ENCODE measurements around the gene STAT1.

Gene STAT1

DNA sequence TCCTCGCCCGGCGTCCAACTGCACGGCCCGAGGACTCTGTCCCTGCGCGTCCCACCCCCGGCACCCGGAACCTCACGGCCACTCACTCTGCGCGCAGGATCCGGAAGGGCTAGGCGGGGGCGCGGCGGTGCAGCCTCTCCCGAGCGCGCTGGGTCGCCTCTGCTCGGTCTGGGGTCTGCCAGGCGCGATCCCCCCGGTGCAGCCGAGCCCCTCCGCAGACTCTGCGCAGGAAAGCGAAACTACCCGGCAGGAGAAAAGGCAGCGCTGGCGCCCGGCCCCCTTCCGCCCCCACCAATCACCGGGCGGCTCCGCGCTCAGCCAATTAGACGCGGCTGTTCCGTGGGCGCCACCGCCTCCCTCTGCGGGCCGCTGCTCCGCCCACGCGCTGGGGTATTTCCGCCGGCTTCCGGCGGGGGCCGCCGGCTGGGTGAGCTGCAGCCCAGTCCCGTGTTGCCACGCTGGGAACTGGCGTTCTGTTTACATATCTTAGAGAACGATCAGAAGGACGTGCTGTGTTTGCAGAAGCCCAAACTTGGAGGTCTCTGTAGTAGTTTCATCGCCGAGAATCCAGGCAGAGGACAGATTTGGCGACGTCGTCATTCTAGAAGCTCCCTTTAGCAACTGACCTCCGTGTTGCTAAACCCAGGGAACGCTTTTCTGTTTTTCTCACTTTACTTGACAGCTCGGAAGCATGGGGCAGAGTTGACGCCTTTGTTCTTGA, at the start of gene STAT1:
Gene STAT1 (minus strand): TSS at position 240 of the 721 bp plus-strand sequence. CDS start 4,168 bp downstream, outside the sequence.
- DNase-seq (ENCODE audit: low read depth in 3 of 3), result peak; percentile 96 to 98 (median 96)

DNA sequence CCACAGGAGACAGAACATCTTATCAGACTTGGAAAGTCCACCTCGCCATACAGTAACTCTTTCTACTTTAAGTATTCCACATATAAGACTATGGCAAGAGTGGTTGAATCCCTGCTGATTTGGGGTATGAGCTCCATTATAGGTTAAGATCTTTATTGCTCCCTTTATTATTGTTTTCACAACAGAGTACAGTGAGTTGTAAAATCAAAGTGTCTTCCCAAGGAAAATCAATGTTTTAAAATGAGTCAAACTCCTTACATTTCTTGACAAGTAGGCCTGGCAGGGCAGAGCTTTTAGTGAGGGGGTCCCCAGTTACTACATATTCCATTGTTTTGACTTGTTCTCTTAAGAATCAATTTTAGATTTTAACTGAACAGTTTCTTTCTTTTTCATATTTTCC, 49.6 kb upstream of the STAT1 start:
- no peak for DNase-seq (ENCODE audit: low read depth in 3 of 3)

DNA sequence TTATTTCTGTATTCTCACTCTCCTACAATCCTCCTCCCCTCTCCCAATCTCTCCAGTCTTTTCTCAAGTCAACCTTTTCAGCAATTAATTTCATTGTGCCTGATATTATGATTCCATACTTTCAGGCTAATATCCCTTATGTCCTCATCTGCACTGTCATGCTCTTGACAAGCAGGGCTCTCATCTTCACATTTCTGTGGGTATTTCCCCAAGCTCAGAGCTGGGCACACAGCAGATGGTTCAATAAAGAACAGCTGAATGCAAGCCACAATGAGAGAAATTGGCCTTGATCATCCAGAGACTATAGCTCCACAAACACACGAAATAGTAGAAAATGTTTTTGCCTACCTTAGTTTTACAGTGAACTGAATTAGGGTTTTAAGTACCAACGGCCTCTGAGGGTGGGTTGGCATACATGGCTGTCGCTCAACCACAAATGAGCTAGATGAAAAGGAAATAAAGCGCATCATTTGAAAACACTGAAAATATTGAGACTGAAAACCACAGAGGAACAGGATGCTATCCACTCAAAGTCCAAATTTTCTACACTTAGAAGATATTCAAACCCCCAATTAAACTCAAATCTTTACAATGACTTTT, 47.5 kb upstream of the STAT1 start:
- no peak for DNase-seq (ENCODE audit: low read depth in 3 of 3)

DNA sequence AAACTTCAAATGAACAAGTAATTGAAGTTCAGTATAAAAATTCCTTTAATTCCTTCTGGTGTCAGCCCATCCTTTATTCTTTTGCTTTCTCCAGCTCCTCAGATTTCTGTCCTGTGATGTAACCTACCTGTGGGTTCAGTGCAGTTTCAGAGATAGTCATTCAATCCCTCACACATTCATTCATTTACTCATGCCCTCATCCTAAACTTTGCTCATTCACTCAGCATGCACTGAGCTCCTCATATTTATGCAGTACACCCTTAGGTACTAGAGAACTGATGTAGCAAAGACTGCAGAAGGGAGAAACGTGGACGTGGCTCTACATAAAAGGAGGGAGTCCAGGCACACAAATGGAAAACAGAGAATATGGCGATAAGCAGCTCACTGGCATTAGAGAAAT, 45.3 kb upstream of the STAT1 start:
- no peak for DNase-seq (ENCODE audit: low read depth in 3 of 3)

DNA sequence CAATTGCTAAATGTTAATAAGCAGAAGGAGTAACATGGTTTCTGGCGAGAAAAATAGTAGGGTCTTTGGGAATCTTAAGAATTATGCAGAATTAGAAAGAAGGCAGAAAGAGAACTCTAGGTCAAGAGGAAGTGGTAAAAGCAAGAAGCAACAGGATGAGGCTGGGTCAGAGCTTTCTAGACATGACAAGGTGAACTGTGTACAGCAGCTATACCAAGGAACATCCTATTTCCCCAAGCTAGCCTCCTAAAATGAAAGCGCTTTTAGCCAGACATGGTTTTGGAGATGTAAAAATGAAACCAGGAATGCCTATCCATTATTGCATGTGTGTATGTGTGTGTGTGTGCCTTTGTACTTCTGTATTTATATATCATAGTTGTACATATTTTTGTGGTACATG, 42.3 kb upstream of the STAT1 start:
- no peak for DNase-seq (ENCODE audit: low read depth in 3 of 3)

DNA sequence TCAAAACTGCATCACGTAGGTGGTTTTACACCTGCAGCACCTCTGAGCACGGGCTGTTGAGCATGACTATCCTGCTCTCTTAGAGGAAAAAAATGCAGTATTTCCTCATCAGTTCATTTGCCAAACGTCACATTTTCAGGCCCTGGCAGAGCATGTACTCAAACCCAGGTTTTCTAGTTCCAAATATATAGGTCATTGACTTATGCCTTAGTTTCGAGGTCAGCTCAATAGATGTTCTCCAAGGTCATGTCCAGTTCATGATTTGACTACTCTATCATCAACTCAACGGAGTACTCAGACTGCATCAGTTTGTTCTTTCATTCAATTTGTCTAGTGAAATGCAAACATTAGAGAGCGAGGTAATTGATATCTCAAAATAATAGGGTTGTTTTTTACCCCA, 39.3 kb upstream of the STAT1 start:
- no peak for DNase-seq (ENCODE audit: low read depth in 3 of 3)

DNA sequence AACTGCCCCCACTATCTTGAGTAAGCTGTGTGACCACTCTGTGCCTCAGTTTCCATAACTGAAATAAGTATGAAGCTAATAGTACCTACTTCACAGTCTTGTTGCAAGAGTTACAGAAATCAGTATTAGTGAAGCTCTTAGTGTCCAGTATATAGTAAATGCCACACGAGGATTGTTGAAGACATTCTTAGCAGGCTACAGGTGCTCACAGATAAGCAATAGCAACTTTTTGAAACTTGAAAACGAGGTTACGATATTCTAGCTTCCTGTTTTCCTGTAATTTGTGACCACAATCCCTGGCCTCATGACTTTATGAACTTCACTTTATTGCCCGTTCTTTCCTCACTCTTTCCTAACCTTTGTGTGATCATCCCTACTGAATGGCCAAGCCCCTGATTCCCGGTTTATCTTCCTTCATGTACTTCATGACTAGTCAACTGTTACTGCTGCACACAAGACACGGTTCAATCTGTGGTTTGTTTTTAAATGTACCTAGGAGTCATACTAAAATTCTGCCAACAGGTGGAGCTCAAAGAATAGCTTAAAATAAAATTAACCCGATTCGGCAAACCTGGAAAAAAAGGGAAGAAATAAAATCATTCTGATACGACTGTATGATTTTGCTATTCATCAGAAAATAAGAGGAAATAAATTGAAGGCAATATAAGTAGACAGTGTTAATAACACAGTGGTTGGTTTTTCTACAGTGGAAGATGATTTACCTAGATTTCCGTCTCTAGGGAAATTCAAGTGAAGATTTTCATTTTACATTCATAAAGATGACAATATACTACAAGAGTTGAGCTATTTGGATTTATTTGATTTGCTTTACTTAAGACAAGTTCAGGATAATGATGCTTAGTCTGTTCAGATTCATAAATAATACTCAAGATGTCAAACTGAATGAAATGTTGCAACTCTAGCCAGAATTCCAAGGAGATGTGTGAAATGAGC, 38.1 kb upstream of the STAT1 start:
- DNase-seq (ENCODE audit: low read depth in 3 of 3), result no peak

DNA sequence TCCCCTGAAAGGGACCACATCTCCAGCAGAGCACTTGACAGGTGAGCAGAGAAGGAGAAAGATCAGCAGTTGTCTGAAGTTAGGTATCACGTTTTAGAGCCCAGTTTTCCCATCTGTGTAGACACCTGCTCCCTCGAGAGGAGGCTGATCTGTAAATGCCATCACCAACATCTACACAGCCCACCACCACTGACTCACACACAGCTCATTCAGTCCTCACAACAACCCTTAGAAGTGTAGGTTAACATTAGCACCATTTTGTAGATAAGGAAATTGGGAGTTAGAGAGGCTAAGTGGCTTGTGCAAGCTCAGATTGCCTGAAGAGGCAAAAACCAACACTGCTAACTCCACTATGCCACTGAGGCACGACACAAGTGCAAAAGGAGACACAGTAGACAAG, 37.2 kb upstream of the STAT1 start:
- DNase-seq (ENCODE audit: low read depth in 3 of 3), result no peak

DNA sequence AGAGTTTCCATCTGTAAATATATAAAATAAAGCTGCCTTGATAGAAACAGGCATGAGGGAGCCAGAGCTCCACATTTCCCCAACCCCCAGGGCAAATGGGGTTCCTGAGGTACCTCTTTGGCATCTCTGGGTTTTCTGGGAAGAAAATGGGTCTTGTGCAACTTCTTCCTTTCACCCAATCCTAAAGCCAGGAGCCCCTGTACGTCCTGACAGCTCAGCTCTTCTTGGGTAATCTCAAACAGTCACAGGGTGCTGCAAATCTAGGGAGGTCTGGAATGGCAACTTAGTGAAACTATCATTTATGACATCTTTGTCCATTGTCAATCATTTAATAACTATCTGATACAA, 36.6 kb upstream of the STAT1 start:
- no peak for DNase-seq (ENCODE audit: low read depth in 3 of 3)

DNA sequence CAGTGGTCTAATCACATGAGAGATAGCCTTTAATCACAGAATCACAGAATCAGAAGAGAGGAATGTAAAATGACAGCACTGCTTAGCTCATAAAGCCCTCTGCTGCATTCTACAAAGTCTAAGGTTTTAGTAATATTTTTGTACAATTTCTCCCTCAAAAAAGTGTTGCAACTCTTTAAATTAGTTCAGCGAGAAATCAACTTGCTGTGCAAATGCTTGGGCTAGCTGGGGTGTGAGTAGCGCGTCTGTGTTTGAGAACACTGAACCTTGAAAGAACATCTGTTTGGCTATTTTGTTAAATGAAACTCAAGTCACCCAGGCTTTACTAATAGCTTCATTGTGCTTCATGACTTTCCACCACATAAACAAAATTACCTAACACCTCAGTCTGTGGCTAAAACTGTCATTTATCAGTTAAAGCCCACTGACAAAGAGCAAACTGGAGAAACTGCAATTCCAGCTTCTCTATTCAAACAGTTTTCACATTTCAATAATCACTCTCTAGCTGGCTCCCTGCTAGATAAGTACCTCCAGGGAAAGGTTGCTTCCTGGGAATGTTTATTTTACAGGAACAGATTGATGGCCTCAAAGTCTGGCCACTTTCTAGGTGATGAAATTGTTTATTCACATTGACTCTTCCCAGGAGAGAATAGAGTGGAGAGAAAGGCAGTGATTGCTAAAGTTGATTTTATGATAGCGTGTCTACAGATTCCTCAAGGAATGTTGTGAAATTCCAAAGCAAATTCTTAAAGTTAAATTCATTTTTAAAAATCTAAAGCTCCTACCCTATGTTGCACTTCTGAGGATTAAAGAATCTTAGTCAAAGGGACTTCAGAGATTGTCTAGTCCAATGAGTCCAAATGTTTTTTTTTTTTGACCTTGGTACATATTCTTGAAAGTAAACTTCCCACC, 36.0 kb upstream of the STAT1 start:
- DNase-seq (ENCODE audit: low read depth in 3 of 3), result no peak

DNA sequence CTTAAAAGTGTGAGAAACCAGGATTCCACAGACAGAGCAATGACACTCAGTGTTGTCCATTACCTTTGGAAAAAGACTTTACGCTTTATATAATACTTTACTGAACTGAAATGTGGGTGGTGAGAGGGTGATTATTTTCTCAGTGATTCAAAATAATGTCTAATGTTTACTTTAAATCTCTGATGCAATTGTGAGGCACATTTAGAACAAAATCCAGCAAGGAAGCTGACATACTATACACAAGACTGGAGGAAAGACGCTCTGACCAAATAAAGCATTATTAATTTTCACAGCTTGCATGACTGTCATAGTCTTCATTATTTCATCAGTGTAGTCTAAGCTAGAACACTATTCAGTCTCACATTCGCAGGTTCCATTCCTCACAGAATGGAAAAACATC, 34.1 kb upstream of the STAT1 start:
- no peak for DNase-seq (ENCODE audit: low read depth in 3 of 3)

DNA sequence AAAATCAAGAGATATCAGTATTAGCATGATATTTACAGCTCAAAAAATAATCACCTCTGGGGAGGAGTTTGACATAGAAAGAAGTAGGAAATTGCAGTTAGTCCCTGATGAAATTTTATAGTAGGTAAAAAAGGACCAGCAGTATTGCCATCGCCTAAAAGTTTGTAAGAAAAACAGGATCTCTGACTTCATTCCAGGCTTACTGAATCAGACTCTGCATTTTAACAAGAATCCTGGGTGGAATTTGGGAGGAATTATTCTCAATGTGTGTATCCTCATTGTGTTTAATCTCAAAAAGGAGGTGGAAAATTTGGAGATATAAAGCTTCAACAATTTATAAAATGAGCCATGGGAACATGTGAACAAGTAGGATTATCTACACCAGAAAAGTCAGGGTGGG, 31.2 kb upstream of the STAT1 start:
- no peak for DNase-seq (ENCODE audit: low read depth in 3 of 3)

DNA sequence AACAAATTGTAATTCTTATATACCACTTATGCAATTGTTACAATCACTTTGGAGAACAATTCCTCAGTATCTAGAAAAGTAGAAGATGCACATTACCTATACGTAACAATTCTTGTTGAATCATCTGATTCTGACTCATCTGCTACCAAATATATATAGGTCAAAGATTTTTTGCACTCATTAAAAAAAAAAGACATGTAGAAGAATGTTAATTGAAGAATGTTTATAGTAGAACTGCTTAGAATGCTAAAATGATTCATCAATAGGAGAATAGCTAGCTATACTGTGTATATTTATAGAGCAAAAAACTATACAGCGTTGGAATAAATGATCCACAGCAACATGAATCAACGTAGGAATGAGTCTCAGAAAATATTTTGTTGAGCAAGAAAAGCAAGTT, 29.5 kb upstream of the STAT1 start:
- DNase-seq (ENCODE audit: low read depth in 3 of 3), result no peak

DNA sequence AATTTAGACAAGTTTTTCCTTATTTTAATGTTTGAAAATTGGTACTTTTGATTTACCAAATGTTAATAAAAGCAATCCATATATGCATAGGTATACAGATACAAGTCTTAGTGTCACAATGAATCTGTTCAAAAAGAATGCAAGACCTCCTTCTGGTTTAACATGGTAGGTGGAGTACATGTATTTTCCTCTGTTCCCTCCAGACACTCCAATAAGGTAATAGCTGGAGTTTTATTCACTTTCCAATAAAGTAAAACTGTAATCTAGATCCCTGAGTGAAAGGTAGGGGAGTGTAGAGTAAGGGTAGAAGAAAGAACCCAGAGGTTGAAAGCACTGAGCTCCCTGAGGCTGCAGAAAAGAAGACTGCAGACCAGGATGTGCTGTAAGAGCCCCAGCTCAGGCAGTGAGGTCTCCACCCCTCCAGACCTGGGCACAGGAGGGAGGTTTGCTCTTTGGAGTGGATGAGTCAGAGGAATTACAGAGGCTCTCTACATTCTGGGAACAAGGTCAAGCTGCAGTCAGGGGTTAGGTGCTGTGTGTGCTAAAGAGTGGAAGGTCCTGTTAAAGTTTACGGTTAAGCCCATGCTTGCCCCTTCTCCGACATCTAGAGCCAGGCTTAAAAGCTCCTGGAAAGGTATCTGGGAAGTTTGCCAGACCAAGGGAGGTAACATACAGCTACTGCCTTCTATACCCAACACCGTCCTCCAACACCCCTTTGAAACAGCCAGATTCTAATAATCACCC, 27.6 kb upstream of the STAT1 start:
- no peak for DNase-seq (ENCODE audit: low read depth in 3 of 3)

DNA sequence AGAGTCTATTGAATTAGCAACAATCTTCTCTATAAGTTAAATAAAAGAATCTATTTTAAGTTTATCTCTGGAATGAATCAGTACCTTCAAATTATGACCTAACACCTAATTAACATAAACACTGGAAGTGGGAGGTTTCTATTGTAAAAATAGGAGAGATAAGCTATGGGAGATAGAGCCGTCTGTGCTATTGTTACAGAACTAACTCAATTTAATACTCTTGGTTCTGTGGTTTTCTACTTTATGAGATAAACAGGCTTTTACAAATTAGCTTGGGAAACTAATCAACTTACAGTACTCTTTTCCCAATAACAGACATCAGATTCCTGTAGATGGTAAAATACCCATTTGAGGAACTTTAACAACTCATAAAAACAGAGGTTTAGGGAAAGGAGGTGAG, 25.6 kb upstream of the STAT1 start:
- no peak for DNase-seq (ENCODE audit: low read depth in 3 of 3)

DNA sequence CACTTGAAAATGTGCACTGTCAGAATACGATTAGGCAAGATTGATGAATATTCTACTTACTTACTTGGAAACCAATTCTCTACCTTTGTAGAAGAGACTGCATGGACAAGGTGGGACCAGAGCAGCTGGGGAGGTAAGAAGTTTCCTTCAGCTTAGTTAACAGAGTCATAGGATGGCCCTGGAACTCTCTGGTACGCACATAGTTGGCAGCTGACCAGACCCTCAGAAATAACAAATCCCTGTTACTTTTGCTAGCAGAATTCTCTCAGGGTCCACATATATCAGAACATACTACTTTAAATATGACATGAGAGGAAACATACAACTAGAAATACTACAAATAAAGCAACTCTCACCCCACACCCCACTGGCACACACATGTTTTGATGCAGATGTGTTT, 24.8 kb upstream of the STAT1 start:
- no peak for DNase-seq (ENCODE audit: low read depth in 3 of 3)

DNA sequence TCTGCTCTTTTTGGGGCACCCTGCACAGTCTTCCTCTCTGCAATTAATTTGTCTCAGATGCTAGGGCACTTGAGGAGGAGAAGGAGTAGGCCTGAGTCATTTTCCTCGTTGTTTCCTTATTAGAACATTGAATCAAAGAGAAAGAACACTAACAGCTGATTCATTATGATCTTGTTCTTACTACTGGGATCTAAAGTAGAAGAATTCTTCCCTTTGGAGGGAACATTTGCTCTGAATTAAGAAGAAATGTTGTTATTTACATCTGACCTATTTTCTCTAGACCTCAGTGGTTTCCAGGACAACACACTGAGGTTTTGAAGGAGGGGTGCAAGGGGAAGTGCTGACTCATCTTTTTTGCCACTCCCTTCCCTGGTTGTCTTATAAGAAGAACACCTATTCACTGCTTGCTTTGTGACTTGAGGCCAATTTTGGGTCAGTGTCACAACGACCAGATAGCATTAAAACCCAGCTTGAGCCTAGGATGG, 24.3 kb upstream of the STAT1 start:
- DNase-seq (ENCODE audit: low read depth in 3 of 3), result no peak

DNA sequence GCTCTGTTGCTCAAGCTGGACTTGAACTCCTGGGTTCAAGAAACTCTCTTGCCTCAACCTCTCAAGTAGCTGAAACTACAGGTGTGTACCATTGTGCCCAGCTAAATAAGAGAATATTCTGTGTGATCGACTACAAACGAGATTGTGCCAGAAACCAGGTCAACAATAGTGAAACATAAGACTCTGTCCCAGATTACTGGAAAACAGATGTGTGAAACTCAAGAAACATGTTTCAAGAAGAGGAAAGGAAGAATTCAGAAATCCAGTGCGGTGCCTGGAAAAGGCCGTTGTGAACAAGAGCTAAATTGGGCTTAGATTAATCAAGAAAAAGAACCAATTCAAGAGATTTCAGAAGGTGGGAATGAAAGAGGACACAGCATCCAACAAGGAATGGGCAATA, 23.4 kb upstream of the STAT1 start:
- DNase-seq (ENCODE audit: low read depth in 3 of 3), result no peak

DNA sequence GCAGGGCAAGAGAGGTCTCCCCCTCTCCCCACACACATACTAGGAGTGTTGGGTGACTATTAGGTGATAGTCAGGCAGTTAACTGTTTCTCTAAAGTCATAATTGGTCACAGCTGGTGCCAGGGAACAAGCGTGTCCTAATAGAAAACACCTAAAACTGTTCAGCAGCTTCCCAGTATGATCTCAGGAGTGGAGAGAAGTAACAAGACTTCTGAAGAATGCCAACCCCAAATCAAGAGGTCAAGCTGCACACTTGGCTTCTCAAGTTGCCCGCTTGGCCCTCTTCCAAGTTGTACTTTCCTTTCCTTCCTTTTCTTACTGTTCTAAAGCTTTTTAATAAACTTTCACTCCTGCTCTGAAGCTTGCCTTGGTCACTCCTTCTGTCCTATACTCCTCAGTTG, 22.4 kb upstream of the STAT1 start:
- DNase-seq (ENCODE audit: low read depth in 3 of 3), result no peak

DNA sequence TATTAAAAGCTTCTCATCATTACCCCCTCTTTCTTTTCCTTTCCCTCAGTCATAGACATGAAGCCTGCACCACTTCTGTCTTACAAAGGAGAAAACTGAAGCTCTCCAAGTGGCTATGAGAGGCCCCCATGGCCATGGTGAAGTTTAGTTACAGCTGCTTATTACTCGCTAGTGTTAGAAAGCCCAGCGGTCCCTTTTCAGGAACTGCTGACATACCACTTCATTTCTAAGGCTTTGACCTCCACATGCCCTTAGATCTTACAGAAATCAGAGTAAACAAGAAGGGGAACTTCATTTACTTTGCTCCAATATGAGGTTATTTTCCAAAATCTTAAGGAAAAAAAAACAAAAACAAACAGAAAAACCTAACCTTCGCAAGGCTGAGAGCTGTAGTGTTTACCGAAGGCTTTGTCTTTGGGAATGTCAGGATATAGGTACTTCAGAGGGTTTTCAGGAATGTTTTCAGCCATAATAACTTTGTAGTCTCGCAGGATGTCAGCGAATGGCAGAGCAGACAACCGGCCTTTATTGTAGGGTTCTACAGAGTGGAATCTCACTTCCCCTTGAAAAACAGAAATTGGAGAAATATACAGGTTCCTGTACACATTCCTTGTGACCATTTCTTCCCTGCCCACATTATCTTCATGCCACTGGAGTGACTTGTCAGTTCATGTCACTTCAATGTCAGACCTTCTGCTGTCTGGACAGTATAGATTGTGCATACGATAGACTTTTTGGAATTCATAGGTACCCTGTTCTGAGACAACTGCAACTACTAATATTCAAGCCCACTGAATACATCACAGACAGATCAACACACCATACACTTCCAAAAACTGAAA, 18.8 kb upstream of the STAT1 start:
- DNase-seq (ENCODE audit: low read depth in 3 of 3), result no peak
